LNCAP (cell line): Measurements from ENCODE around the gene CUEDC2.

Experiments
- CTCF ChIP-seq: fragments of 450-650 bp; IDR thresholded peaks from 2 replicates; pipeline ENCODE4 v1.5.1; 2017; ENCODE audit warnings: mild to moderate bottlenecking

CUEDC2 gene

GRCh38 chr10:102470579-102471546, 38.5 kb upstream of the CUEDC2 start:
- no peak for TF ChIP-seq CTCF

GRCh38 chr10:102468683-102469082, 36.3 kb upstream of the CUEDC2 start:
- no peak for TF ChIP-seq CTCF

- no peak for TF ChIP-seq CTCF
These were observed 35.6 kb upstream of the CUEDC2 start for GRCh38 chr10:102467971-102468438.

- no peak for TF ChIP-seq CTCF
These were observed 34.9 kb upstream of the CUEDC2 start for GRCh38 chr10:102467318-102467717.

GRCh38 chr10:102465466-102465865, 33.1 kb upstream of the CUEDC2 start:
- TF ChIP-seq CTCF, result no peak

GRCh38 chr10:102463983-102464382, 31.6 kb upstream of the CUEDC2 start:
- no peak for TF ChIP-seq CTCF

GRCh38 chr10:102462512-102463054, 30.2 kb upstream of the CUEDC2 start:
- no peak for TF ChIP-seq CTCF
